Measurements from ENCODE around the gene FLRT1.

FLRT1 gene

GRCh38 chr11:64069401-64070313 is 33.9 kb downstream of the FLRT1 start:
- no peak for DNase-seq

GRCh38 chr11:64070314-64070681 is 34.6 kb downstream of the FLRT1 start:
- no peak for DNase-seq

GRCh38 chr11:64071849-64072248 is 36.1 kb downstream of the FLRT1 start:
- DNase-seq: no peak

DNA sequence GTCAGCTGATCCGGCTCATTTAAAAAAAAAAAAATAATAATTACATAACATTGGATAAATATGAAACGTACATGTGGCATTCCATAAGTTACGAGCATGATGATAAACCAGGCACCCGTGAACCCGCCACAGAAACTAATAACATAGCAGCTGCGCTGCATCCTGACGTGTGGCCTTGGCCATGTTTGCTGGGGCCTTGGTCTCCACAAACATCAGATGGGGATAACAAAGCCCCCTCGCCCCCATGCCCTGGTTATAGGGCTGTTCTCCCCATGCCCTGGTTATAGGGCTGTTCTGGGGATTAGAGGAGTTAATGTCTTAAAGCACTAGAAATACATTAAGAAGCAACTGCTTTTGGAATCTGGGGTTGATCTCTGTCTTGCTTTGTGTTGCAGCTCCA is 36.7 kb downstream of the FLRT1 start:
- DNase-seq: no peak

DNA sequence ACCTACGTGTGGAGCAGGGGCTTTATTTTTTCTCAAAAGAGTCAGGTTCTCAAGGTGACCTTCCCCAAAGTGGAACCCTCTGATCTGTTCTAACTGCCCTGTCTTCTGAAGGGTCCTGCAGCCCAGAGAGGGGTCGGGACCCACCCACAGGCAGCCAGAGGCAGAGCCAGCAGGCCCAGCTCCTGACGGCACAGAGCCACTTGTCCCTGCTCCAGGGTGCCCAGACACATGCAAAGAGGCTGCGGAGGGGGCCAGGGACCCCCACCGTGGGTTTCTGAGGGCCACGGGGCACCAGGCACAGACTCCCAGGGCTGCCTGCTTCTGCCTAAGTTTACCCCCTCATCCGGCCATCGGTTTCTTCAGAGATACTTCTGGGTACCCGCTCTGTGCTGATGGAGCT is 37.1 kb downstream of the FLRT1 start:
- no peak for DNase-seq

DNA sequence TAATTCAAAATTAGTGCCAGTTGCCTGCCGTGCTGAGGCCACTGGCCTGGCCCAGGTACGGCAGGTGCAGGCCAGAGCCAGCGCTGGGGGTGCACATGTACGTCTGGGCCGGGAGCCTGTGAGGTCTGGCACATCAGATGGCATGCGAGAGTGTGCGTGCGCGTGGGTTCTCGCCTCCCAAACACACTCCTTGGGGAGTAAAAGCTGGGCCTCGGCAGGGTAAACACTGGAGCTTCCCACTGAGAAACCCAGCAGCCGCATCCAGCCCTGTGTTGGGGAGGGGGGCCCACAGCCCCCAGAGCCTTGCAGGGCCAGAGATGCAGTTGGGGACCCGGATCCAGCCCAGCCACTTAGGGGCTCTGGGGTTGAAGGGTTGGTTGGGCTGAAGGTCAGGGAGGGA is 37.8 kb downstream of the FLRT1 start:
- no peak for DNase-seq

DNA sequence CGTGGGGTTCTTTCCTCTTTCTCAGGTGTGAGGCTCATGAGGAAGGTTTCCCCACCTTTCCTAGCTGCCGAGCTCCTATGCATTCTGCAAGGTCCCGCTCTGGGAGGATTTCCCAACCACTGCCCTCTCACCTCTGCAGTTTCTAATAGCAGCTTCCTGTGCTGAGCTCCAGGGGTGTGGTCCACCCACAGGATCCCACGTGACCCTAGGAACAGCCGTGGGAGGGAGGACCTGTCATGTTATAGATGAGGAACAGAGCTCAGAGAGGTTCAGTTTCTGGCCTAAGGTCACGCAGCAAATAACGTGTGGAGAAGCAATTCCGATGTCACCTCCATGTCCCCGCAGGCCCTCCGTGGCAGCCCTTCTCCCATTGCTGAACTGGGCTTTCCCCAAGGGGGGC is 38.5 kb downstream of the FLRT1 start:
- DNase-seq: no peak

GRCh38 chr11:64076758-64077157 is 41.0 kb downstream of the FLRT1 start:
- DNase-seq: no peak

GRCh38 chr11:64077607-64078006 is 41.9 kb downstream of the FLRT1 start:
- no peak for DNase-seq

- no peak for DNase-seq
Measured at GRCh38 chr11:64078284-64078683, 42.6 kb downstream of the FLRT1 start.

DNA sequence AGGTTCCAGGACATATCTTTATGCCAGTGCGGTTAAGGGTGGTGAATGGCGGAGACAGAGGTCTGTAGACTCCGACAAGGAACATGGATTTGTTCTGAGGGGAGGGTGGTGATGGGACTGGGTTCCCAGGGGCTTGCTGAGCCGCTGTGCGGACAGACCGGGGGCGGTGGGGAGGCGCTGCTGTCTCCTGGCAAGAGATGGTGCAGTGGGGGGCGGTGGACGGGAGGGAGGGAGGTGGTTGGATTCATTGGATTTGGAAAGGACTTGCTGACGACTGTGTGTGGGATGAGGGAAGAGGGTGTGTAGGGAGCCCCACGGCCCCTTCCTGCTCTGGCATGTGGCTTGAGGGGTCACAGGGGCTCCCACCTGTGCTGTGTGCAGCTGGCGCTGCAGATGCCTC is 43.2 kb downstream of the FLRT1 start:
- DNase-seq: no peak

DNA sequence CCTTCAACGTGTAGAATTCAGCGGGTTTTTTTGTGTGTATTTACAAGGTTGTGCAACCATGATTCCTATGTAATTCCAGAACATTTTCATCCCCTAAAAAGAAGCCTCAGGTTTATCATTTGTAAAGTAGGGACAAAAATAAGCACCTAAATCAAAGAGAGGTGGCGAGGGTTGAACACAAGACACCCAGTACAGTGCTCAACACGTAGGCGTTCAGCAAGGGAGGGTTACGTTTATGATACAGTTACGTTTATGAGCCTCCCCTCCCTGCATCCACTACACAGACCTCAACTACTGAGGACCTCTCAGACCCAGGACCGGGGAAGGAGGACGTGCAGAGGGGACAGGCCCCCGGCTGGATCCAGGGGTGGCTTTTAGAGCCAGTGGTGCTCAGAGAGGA is 44.7 kb downstream of the FLRT1 start:
- DNase-seq: no peak

GRCh38 chr11:64081745-64082442 is 46.2 kb downstream of the FLRT1 start:
- peak; percentile 44 for DNase-seq

- DNase-seq: no peak
Measured at GRCh38 chr11:64083398-64084080, 47.8 kb downstream of the FLRT1 start.

- DNase-seq: no peak
Measured at GRCh38 chr11:64084146-64084950, 48.6 kb downstream of the FLRT1 start.

GRCh38 chr11:64084951-64085710 is 49.4 kb downstream of the FLRT1 start:
- DNase-seq: no peak
